ENCODE data around the gene KRT35. TPM values are rescaled to one million over a fixed set of nuclear protein-coding genes. Genes with fewer than 3 reads are reported as not detected.

The KRT35 gene
- total RNA-seq, 2 experiments from 2014 or later: not detected

DNA sequence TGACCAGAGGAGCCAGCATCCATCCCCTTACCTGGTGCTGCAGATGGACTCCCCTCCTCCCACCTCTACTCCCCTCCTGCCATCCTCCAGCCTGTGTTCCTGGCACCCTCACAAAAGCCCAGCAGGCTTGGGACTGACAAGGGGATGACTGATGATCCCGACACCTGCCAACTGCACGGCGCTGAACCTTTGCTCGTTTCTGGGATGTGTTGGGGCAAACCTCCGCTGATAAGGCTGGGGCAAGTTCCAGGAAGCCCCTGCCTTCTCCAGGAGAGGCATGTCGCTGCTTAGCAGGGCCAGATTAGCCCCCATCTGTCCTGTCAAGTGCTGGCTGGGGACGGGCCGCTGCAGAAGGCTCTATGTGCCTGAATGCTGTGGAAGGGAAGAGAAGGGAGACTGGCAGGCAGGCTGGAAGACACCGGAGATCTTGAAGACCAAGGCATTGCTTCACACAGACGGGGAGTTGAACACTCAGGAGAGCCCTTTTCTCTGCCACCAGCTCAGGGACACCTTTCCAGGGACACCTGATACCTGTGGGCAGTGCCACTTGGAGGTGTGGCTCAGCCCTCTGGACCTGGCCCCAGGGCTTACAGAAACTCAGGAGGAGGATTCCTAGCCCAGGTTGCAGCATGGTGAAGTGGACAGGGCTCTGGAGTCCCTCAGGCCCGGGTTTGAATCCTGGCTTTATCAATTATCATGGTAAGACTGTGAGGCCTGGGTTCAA is 38.7 kb upstream of the KRT35 start:
- CTCF ChIA-PET: interaction anchor here (1.0 to 2.2 kb wide), 2 partner anchors 29 to 129 kb away, joined by 3 to 4 read pairs; no protein-coding TSS in a partner anchor
- H3K4me1 Mint-ChIP-seq: no peaks in the 10 kb centered on the region
- no peak overlapping the region for H3K4me3 Mint-ChIP-seq
- no peaks in the 10 kb centered on the region for H3K36me3 Mint-ChIP-seq
- no peak overlapping the region for H3K27ac Mint-ChIP-seq
- ATAC-seq (no peak), DNase-seq (no peak)
- H3K9me3 Mint-ChIP-seq (ENCODE audit: low read depth): no peaks in the 10 kb centered on the region
- H3K27me3 Mint-ChIP-seq: peaks cover 2% of the 10 kb centered on the region

DNA sequence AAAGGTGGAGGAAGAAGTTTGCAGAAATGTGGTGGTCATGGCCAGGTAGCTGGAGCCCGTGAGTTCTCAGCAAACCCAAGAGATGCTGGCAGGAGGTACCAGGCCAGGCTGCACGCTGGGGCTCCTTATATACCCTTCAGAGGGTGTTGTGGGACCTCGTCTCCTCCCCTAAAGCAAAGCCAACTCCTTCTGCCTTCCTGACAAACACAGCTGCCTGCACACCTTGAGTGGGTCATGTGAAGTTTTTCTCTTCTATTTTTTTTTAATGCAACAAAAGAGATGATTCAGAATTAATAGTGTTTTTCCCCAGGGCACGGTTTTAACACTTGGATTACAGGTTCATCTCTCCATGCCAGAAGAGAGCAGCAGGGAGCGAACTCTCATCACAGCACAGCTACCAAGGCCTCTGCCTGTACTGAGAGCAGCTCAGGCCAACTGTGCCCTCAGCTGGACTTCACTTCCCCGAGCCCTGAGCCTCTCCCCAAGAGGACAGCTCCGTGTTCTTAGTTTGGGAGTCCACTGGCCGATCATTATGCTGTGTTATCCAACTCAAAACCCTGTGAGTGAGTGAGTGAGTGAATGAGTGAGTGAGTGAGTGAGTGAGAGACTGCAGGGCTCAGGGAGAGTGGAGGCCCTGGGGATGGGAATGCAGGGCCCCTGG is 38.0 kb upstream of the KRT35 start, which contains the start of gene KRT15:
KRT15 (minus strand) TSS at position 102 of the 661 bp plus-strand sequence; CDS start at position 39, 63 bp downstream.
- H3K4me3 Mint-ChIP-seq: no peak within 1 kb of the TSS
- no peak within 1 kb of the TSS for H3K27ac Mint-ChIP-seq
- H3K36me3 Mint-ChIP-seq: no peaks in the 10 kb centered on the region

DNA sequence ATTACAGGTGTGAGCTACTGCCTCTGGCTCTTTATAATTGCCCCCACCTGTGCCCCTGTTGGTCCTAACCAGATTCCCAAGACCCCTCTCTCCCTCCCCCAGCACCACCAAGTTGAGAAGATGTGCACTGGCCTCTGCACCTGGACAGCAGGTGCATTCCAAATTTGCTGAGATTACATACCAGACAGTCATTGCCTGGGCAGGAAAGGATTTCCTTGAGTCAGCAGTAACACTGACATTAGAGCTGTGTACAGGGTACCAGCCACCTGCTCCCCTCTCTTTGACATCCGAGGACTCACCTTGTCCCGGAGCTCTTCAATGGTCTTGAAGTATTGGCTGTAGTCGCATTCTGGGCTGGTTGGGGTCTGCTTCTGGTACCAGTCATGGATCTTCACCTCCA is 37.1 kb upstream of the KRT35 start:
- Mint-ChIP-seq H3K27me3 (no peaks in the 10 kb centered on the region), H3K4me1 (no peaks in the 10 kb centered on the region), H3K36me3 (no peaks in the 10 kb centered on the region), H3K9me3 (ENCODE audit: low read depth) (no peaks in the 10 kb centered on the region), H3K27ac (no peak overlapping the region), H3K4me3 (no peak overlapping the region)
- ATAC-seq (no peak), DNase-seq (no peak)
- CTCF ChIA-PET: interaction anchor here (2.2 kb wide), 1 partner anchor 31 kb away, joined by 4 read pairs; no protein-coding TSS in a partner anchor

More for the DNA sequence above, 38.0 kb upstream of the KRT35 start, which contains the start of gene KRT15:
- no peaks in the 10 kb centered on the region for H3K9me3 Mint-ChIP-seq (ENCODE audit: low read depth)
- no peaks in the 10 kb centered on the region for H3K4me1 Mint-ChIP-seq
- CTCF ChIA-PET: interaction anchor here (1.0 to 2.2 kb wide), 2 partner anchors 30 to 130 kb away, joined by 3 to 4 read pairs; no protein-coding TSS in a partner anchor
- H3K27me3 Mint-ChIP-seq: no peaks in the 10 kb centered on the region
- ATAC-seq (no peak), DNase-seq (no peak)

DNA sequence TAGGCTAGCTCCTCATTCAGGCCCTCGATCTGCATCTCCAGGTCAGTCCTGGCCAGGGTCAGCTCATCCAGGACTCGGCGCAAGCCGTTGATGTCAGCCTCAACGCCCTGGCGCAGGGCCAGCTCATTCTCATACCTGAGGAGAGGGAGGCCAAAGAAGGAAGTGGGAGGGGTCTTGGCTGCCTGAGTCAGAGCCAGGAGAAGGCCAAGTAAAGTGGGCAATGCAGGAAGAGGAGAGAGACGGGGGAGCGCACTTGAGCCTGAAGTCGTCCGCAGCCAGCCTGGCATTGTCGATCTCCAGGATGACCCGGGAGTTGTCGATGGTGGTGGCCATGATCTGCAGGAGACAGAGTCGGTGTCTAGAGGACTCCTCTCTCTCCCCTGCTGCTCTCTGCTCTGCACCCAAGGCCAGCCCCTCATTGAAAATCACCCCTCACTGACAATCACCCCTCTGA is 35.9 kb upstream of the KRT35 start:
- CTCF ChIA-PET: no interaction called here
- Mint-ChIP-seq H3K27ac (no peak overlapping the region), H3K36me3 (no peaks in the 10 kb centered on the region), H3K4me3 (no peak overlapping the region), H3K27me3 (no peaks in the 10 kb centered on the region), H3K9me3 (ENCODE audit: low read depth) (no peaks in the 10 kb centered on the region), H3K4me1 (no peaks in the 10 kb centered on the region)
- ATAC-seq: no peak
- DNase-seq: no peak

GRCh38 chr17:41516147-41516829 is 35.3 kb upstream of the KRT35 start:
- Mint-ChIP-seq H3K27ac (no peak overlapping the region), H3K36me3 (no peaks in the 10 kb centered on the region), H3K27me3 (no peaks in the 10 kb centered on the region), H3K9me3 (ENCODE audit: low read depth) (no peaks in the 10 kb centered on the region), H3K4me3 (no peak overlapping the region), H3K4me1 (no peaks in the 10 kb centered on the region)
- ATAC-seq: no peak
- no peak for DNase-seq
- CTCF ChIA-PET: no interaction called here

GRCh38 chr17:41513168-41513547 is 32.2 kb upstream of the KRT35 start:
- CTCF ChIA-PET: no interaction called here
- no peaks in the 10 kb centered on the region for H3K36me3 Mint-ChIP-seq
- ATAC-seq (no peak), DNase-seq (no peak)
- no peaks in the 10 kb centered on the region for H3K27me3 Mint-ChIP-seq
- H3K9me3 Mint-ChIP-seq (ENCODE audit: low read depth): no peaks in the 10 kb centered on the region
- H3K27ac Mint-ChIP-seq: no peak overlapping the region
- H3K4me1 Mint-ChIP-seq: no peaks in the 10 kb centered on the region
- no peak overlapping the region for H3K4me3 Mint-ChIP-seq

DNA sequence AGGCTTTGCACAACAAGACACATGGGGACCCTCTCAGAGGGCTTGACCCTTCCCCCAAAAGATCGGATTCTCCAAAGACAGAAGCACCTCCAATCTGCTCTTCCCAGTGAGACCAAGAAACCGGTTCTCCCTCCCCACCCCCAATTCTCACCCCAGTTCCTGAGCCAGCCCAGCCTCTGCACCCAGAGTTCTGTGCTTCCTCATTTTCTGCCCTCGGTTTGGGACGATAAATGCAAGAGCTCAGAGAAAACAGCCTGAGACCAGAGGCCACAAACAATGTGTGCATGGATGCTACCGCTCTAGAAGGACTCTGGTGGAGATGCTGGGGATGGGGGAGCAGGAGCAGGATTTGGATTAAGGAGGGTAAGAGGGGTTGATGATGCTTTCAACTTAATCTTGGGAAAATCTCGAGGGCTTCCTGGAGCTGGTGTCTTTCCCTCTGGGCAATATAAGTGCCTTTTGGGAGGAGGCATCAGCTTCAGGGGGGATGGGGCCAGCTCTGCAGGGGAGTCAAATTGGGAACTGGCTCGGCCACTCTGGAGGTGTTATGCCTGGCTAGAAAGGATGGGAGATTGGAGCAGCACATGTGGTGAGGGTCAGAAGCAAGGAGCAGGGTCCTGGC is 31.7 kb upstream of the KRT35 start:
- no peak for ATAC-seq
- Mint-ChIP-seq H3K9me3 (ENCODE audit: low read depth) (no peaks in the 10 kb centered on the region), H3K4me3 (no peak overlapping the region), H3K27me3 (no peaks in the 10 kb centered on the region), H3K27ac (no peak overlapping the region), H3K36me3 (no peaks in the 10 kb centered on the region), H3K4me1 (no peaks in the 10 kb centered on the region)
- no peak for DNase-seq
- CTCF ChIA-PET: interaction anchor here (1.3 kb wide), 1 partner anchor 150 kb away, joined by 3 read pairs; no protein-coding TSS in a partner anchor

DNA sequence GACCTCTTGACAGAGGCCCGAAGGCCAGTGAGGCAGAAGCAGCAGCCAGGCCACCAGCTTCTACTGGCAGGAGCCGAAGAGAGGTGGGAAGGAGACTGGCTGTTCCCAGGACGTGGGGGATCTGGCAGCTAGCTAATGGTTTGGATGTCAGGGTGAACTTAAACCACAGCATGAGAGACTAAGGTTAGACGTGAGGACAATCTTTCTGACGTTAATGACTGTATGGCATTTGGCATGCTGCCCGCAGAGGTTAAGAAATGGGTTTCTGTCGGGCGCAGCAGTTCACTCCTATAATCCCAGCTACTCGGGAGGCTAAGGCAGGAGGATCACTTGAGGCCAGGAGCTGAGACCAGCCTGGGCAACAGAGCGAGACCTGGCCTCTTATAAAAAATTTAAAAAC is 30.8 kb upstream of the KRT35 start:
- CTCF ChIA-PET: interaction anchor here (1.3 kb wide), 1 partner anchor 151 kb away, joined by 3 read pairs; no protein-coding TSS in a partner anchor

GRCh38 chr17:41511116-41511515 is 30.2 kb upstream of the KRT35 start:
- Mint-ChIP-seq H3K4me1 (no peaks in the 10 kb centered on the region), H3K36me3 (no peaks in the 10 kb centered on the region), H3K27ac (no peak overlapping the region), H3K4me3 (no peak overlapping the region), H3K9me3 (ENCODE audit: low read depth) (no peaks in the 10 kb centered on the region), H3K27me3 (no peaks in the 10 kb centered on the region)
- CTCF ChIA-PET: no interaction called here
- ATAC-seq (no peak), DNase-seq (no peak)

More for the DNA sequence above, 30.8 kb upstream of the KRT35 start:
- no peaks in the 10 kb centered on the region for H3K4me1 Mint-ChIP-seq
- H3K27ac Mint-ChIP-seq: no peak overlapping the region
- no peaks in the 10 kb centered on the region for H3K27me3 Mint-ChIP-seq
- DNase-seq (no peak), ATAC-seq (no peak)
- H3K36me3 Mint-ChIP-seq: no peaks in the 10 kb centered on the region
- no peak overlapping the region for H3K4me3 Mint-ChIP-seq
- H3K9me3 Mint-ChIP-seq (ENCODE audit: low read depth): no peaks in the 10 kb centered on the region

DNA sequence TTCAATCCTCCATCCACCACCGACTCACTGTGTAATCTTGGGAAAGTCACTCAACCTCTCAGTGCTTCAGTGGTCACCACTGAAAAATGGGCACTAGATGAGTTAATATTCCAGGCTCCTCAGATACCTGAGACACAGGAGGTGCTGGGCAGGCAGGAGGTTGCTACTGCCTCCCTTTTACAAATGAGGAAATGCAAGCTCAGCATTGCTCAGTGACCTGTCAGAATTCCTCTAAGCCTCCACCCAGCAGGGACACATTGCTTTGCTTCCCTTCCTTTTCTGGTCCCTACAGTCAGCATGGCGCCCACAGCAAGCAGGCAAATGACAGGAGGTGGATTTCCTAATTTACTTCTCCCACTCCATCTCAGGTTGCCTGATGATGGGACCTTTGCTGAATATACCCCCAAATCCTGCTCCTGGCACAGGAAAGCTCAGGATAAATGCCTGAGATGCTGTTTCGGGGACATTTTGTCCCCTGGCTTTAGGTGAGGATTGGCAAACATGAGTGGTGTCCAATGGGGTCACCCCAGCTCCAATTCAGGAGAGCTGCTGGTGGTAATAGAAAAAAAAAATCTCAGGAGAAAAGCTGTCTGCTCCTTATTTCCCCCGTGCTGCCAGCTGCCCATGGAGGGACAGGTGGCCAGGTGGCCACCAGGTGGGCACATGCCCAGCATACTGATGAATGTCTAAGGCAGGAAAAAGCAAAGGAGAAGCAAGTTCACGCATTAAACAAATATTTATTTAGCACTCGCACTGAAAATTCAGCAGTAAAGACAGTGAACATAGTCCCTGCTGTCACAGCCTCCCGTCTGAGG is 29.5 kb upstream of the KRT35 start:
- ATAC-seq (no peak), DNase-seq (no peak)
- Mint-ChIP-seq H3K4me3 (no peak overlapping the region), H3K27ac (no peak overlapping the region), H3K9me3 (ENCODE audit: low read depth) (no peaks in the 10 kb centered on the region), H3K36me3 (no peaks in the 10 kb centered on the region), H3K27me3 (no peaks in the 10 kb centered on the region), H3K4me1 (no peaks in the 10 kb centered on the region)
- CTCF ChIA-PET: no interaction called here

- H3K4me1 Mint-ChIP-seq: no peaks in the 10 kb centered on the region
- no peaks in the 10 kb centered on the region for H3K9me3 Mint-ChIP-seq (ENCODE audit: low read depth)
- no peaks in the 10 kb centered on the region for H3K27me3 Mint-ChIP-seq
- H3K27ac Mint-ChIP-seq: no peak overlapping the region
- H3K4me3 Mint-ChIP-seq: no peak overlapping the region
- no peak for DNase-seq
- H3K36me3 Mint-ChIP-seq: no peaks in the 10 kb centered on the region
- CTCF ChIA-PET: interaction anchor here (1.1 kb wide), 1 partner anchor 41 kb away, joined by 3 read pairs; no protein-coding TSS in a partner anchor
- no peak for ATAC-seq
Measured at GRCh38 chr17:41507315-41507880, 26.4 kb upstream of the KRT35 start.
